ENCODE data around the gene RIC1.
A peak's percentile ranks its signal among the peaks of the same experiment; 100 is the strongest.
"Not testable (repeated sequence)": the region's sequence is repeated elsewhere in the genome, so short reads cannot be mapped to it uniquely, and the experiment has no call there.

Gene RIC1

GRCh38 chr9:5628530-5629311, at the start of gene RIC1:
TSS of gene RIC1 (plus strand) at chr9:5629107. CDS start at chr9:5629310, 203 bp downstream.
- peak; percentile 90 for DNase-seq

GRCh38 chr9:5579881-5580280, 49.0 kb upstream of the RIC1 start:
- DNase-seq, result no peak

- DNase-seq, result no peak
Measured at GRCh38 chr9:5580650-5581049, 48.3 kb upstream of the RIC1 start.

- DNase-seq, result not testable (repeated sequence)
Measured at GRCh38 chr9:5581706-5582105, 47.2 kb upstream of the RIC1 start.

DNA sequence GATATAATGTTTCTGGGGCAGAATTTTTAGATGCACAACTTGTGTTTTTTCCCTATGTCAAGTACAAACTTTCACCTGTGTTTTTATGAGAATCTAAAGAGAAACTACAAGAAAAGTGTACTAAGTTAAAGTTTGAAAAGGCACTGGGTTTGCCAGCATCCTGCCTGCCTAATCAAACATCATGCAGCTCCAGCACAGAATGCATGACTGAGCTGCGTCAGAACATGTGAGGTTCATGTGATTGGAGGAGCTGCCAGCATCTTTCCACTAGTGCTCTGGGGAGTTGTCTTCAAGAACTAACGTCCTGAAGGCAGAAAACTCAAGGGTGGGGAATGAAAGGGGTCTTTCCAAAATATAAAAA, 46.1 kb upstream of the RIC1 start:
- peak; percentile 51 for DNase-seq

- peak; percentile 32 for DNase-seq
Measured at GRCh38 chr9:5586391-5586802, 42.5 kb upstream of the RIC1 start.

DNA sequence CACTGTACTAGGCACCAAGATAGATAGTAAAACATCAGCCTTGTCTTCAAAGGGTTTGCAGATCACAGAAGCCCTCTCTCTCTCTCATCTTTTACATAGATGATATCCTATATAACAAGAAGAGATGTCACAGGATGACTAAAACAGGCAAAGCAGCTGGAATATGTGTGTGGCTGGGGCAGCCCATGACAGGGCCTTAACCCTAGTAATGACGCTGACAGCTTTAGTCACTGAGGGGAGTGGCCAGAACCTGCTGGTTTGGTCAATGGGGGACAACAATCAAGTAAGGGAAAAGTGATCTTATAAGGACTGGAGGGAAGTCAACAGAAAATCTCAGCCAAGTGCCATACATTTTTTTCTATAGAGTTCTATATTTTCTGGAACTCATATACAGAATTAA, 41.9 kb upstream of the RIC1 start:
- DNase-seq, result peak; percentile 23

DNA sequence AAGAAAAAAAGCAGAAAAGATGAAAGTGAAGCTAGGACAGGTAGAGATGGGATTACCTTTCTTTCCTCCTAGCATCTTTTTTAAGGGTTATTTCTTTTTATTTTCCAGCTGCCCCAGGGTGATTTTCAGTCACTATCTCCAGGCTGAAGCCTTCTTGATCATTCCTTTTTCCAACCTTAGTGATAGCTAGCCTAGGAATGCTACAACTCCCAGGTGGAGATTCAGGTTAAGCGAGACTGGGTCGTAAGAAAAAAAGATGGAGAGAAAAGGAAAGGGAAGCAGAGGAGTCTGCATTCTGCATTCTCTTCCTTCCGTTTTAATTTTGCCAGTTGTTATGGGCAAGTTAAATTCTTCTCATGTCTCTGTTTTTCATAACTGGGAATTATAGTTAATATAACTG, 36.7 kb upstream of the RIC1 start:
- DNase-seq, result no peak

DNA sequence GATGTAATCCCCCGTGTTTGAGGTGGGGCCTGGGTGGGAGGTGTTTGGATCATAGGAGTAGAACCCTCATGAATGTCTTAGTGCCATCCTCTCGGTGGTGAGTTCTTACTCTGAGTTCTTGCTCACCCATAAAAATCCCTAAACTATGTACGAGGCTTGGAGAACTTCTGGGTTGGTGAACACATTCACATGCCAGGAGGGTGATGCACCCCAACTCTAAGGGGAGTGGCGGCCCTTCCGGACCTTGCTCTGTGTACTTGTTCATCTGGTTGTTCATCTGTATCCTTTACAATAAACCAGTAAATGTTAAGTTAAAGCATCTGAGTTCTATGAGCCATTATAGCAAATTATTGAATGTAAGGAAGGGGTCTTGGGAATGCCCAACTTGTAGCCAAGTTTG, 36.0 kb upstream of the RIC1 start:
- DNase-seq, result no peak

DNA sequence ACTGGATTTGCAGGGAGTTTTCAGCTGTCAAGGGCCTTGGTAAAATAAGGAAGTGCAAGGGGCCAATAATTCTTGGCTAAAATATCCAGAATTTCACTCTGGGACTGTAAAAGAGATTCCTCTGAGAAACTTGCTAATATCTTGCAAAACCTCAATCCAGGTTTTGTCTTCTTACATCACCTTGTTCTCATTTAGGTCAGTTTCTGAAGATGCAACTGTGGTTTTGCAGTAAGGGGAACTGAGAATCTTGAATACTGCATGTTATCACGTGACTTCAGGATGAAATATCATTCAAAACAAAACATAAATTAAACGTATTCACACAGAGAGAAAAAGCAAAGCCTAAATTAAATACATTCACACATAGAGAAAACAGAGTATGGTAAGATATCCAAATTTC, 35.0 kb upstream of the RIC1 start:
- DNase-seq, result no peak

DNA sequence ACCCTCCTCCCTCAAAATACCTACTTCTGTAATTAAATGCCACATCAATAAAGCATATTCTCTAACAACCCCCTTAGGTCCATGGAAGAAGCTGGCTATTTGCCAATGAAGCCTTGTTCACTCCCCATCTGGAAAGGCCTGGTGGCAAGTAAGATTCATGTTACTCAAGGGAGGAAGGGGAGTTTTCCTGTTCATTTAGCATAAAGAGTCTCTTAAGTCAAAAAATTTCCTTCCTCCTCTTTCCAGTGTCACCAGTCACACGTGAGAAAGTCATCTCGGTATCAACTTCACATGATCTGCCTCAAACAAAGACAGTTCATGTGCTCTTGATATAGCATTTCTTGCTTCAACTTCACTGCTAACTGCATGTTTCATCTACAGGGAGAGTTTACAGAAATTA, 32.7 kb upstream of the RIC1 start:
- DNase-seq, result no peak

DNA sequence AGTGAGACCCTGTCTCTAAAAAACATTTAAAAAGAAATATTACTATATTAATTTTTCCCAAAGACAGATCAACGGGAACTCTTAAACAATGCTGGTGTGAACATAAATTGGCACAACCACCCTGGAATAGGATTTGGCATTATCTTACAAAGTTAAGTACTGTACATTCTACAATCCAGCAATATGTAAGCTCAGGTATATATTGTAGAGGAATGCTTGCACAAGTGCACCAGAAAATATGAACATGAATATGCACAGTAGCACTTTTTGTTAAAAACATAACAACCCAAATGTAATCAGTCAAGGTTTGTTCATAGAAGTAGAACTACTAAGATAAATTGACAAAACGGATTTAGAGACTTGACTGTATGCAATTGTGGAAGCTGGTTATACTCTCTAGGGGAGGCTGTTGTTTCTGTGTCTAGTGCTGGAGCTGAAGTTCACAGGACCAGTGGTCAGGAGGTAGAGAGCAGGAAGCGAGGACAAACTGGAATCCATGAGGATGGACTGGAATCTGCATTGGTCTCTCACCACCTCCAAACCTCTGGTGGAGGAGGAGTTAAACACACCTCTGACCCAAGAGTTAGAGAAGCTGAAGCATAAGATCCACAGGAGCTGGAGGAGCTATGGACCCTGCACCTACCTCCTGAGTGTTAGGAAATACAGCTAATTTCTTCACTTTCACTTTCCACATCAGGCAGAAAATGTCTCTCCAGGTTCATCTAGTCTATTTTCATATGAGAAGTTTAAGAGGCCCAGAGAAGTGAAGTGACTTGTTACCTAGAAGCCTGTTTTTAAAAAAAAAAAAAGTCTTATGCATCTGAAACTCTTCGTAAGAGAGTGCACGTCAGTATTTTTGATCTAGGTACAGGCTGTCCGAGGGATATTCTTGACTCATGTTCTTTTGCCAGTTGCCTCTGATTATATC, 20.3 kb upstream of the RIC1 start:
- no peak for DNase-seq

- DNase-seq, result no peak
Measured at GRCh38 chr9:5609226-5609596, 19.7 kb upstream of the RIC1 start.

GRCh38 chr9:5610491-5610890, 18.4 kb upstream of the RIC1 start:
- no peak for DNase-seq

- DNase-seq, result no peak
Measured at GRCh38 chr9:5611321-5612184, 17.4 kb upstream of the RIC1 start.

- DNase-seq, result no peak
Measured at GRCh38 chr9:5612185-5612530, 16.7 kb upstream of the RIC1 start.

- no peak for DNase-seq
Measured at GRCh38 chr9:5614192-5614591, 14.7 kb upstream of the RIC1 start.

DNA sequence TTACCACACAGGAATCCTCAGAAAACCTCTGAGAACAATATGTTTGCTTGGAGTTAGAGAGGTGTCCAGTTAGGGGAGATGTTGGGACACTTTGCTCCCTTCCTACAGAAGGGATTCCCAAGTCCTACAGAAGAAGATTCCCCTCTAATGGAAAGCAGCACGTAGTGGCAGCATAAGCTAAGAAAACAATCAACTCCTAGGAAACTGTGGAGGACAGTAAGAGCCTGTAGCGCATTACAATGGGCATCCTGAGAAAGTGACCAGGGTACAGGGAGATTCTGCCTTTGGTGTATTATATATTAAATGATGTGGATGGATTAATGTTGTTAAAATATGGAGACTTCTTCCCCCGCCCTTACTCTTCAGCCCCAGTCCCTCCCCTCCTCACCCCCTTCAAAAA, 13.9 kb upstream of the RIC1 start:
- no peak for DNase-seq

DNA sequence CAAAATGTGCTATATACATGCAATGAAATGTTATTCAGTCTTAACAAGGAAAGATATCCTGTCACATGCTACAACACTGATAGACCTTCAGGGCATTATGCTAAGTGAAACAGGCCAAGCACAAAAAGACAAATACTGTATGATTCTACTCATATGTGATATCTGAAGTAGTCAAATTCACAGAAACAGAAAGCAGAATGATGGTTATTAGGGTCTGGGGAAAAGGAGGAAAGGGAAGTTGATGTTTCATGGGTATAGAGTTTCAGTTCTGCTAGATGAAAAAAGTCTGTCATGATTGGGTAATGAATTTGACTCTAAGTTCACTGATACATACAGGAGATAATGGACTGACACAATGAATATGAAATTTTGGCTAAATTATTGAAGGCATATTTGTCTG, 11.2 kb upstream of the RIC1 start:
- no peak for DNase-seq

DNA sequence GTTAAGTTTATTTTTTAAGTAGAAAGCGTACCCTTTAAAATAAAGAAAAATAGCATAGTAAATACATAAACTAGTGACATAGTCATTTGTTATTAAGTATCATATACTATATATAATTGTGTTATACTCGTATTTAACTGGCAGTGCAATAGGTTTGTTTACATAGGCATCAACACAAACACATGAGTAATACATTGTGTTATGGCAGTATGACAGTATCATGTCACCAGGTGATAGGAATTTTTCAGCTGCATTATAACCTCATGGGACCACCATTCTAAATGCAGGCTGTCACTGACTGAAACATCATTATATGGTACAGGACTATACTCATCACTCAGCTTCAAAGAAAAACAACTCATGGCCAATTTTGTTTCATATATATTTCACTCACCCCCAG, 8.4 kb upstream of the RIC1 start:
- DNase-seq, result no peak

- no peak for DNase-seq
Measured at GRCh38 chr9:5621327-5621726, 7.6 kb upstream of the RIC1 start.

GRCh38 chr9:5622016-5622415, 6.9 kb upstream of the RIC1 start:
- DNase-seq, result no peak

- no peak for DNase-seq
Measured at GRCh38 chr9:5624655-5625054, 4.3 kb upstream of the RIC1 start.
